HG03175 (cell line): ENCODE results near the gene HEMGN.
"Not testable (repeated sequence)": the region's sequence is repeated elsewhere in the genome, so short reads cannot be mapped to it uniquely, and the experiment has no call there.

ENCODE experiments used
- ATAC-seq: cut with Tn5 transposase; IDR thresholded peaks from one replicate; pipeline ENCODE4 v1.9.1; 2021; ENCODE audit warnings: mild to moderate bottlenecking, moderate library complexity; ENCODE audit not compliant: unreplicated experiment

HEMGN gene, protein sequence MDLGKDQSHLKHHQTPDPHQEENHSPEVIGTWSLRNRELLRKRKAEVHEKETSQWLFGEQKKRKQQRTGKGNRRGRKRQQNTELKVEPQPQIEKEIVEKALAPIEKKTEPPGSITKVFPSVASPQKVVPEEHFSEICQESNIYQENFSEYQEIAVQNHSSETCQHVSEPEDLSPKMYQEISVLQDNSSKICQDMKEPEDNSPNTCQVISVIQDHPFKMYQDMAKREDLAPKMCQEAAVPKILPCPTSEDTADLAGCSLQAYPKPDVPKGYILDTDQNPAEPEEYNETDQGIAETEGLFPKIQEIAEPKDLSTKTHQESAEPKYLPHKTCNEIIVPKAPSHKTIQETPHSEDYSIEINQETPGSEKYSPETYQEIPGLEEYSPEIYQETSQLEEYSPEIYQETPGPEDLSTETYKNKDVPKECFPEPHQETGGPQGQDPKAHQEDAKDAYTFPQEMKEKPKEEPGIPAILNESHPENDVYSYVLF

DNA sequence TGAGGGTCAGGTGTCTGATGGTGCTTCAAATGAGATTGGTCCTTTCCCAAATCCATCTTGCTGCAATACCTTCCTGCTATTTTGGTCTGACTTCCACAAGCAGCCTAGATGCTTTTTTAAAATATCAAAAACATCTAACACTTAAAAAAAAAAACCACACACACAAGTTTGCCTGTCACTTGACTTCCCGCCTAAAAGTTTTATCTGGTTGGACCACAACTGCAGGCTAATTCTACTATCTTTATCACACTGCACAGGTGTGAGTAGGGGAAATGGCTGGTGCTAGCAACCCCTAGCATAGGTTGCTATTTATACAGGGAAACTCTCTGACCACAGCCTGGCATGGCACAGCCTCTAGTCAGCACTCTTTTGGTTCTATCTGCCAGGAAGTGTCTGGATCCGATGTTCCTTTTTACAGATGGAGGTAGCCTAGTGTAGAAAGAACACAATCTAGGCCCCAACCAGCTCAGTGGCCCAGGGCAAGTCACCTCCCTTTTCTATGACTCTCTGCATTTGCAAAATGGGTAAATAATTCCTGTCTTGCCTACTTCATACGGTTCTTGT is at the start of gene HEMGN:
Gene HEMGN, minus strand, starts transcription at position 92 of the 564 bp plus-strand sequence. Its CDS starts 36 bp downstream, at position 56.
- ATAC-seq = peak; percentile 86

- ATAC-seq = no peak
Measured at GRCh38 chr9:97987487-97987886, 49.5 kb upstream of the HEMGN start.

GRCh38 chr9:97985058-97985861 is 47.3 kb upstream of the HEMGN start:
- peak; percentile 10 for ATAC-seq

DNA sequence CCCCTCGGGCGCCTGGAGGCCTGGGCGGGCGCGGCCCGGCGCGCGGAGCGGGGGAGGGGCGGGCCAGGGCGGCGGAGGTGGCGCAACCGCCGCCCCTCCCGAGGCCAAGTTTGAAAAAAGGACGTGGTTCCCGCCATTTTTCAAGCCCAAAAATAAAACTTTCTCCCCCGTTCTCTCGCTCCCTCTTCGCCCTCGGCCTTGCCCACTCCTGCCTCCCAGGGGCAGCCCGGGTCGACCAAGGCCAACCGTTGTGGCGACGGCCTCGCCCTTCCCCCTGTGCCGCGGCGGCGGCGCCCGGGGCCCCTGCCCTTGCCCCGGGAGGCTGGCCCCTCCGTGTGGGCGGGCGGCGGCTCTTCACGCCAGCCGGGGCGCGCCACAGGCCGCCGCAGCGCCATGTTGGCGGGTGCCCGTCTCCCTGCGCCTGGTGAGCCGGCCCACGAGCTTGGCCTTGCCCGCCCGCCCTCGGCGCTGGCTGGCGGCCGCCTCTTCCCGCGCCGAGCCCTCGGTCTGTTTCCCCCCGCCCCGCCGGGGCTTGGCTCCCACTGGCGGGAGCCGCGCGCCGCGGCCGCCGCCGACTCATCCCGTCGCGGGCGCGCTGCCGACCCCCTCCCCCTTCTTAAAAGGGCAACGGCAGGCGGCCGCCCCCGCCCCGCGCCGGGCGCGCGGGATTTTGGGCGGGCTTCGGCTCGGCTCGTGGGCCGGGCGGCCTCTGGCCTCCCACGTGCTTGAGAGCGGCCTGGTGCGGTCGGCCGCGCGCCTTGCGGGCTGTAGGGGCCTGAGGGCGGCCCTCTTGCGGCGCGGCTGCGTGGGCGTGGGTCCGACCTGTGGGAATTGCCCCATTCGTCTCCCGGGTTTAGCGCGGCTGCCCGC is 46.5 kb upstream of the HEMGN start:
- peak; percentile 27 for ATAC-seq

DNA sequence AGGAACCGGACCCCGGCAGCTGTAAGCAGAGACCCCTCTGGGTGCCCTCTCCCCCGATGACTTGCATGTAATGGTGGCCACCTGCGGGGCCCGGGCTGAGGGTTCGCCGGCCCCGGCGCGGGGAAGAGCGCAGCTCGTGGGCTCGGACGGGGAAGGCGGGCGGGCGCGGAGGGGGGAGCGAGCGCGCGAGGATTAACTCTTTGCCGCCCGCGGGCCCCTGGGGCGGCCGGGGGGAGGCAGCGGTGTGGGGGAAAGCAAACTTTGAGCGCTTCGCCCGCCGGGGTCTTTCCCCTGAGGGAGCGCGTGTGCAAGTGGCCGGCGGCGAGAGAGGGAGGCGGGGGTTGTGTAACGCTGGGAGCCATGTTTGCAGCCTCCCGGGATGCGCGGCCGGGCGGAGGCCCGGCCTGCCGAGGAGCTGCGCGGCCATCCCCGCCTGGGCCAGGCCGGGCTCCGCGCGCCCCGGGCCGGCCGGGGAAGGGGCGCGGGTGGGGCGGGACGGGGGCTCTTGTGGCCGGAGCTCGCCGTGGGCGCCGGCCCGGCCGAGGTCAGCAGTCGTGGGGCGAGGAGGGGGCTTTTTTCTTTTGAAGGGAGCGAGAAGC is 45.7 kb upstream of the HEMGN start:
- peak; percentile 16 for ATAC-seq

GRCh38 chr9:97982683-97983588 is 45.0 kb upstream of the HEMGN start, which contains the start of gene ANP32B:
TSS of gene ANP32B (plus strand) at chr9:97983341. CDS start at chr9:97983556, 215 bp downstream.
- ATAC-seq = peak; percentile 71

GRCh38 chr9:97981846-97982682 is 44.1 kb upstream of the HEMGN start:
- ATAC-seq = no peak

DNA sequence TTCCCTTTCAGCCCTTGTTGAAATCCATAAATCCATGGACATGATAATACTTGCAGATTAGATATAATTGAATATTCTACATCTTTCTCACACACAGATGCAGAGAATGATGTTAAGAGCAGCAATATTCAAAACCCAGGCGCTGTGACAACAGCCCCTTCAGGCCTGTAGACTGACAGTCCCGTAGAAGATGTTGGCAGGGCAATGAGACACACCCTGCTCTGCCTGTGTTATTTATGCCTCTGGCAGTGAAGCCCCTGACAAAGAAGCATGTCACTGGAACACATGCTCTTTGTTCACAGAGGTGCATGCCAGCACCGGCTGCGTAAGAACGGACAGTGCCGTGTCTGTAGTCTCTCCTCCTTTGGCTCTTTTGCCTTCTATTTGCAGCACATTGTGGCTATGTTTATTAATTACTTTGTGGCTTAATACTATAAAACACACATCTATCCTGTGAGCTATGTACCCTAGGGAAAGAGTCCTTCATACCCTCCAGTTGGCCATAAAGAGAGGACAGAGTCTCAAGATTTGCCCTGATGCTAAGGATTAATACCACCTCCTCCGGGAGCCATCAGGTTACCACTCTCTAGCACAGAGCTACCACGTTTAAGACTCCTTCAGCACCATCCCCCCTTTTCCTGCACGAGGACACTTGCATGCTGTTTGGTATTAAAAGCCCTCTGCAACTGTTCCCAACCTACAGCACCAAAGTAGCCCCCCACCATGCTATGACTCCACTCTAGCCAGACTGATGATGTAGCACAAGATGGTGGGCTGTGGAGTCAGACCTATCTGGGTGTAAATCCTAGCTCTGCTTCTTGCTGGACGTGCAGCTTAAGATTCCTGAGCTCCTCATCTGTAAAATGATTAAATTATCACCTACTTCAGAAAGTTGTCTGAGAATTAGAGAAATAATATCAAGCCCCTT is 43.2 kb upstream of the HEMGN start:
- no peak for ATAC-seq

DNA sequence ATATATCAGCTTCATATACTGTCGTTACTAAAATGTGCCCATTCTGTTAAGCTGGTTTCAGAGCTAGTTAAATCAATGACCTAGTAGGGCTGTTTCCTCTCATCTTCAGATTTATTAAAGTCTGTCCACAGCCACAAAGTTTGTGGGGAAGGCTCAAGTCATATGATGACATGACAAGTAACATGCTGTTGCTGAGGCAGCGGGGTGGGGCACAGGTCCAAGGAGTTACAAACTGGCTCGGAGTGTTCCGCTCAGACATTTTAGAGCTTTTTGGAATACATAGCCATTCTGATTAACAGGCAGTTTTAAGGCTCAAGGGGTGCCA is 42.5 kb upstream of the HEMGN start:
- ATAC-seq = no peak

DNA sequence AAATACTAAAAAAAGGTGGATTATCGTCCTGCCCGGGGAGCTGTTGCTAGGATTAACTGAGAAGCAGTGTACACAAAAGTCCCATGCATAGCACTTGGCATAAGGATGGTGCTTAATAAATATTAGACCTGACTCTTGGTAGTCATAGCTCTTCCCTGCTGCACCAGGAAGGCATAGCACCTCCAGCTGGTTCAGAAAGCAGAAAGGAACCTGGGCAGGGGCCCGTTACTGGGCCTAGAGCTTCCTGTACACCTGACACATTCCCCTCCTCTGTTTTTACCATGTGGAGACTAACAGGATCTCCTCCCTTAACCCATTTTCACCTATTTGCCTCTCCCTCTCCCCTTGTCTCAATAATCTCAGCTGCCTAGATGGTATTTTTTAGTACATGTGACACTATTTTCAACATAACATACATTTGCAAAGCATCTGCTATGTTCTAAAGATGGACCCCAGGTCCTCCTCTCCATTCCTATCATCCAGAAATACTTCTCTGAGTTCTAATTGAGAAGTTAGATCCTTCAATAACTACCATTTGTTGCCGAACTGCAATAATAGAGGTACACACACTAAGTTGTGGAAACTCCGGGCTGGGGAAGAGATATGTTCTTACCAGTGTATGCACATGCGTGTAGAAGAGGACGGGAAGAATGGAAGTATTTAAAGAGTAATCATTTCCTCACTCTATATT is 42.0 kb upstream of the HEMGN start:
- no peak for ATAC-seq

DNA sequence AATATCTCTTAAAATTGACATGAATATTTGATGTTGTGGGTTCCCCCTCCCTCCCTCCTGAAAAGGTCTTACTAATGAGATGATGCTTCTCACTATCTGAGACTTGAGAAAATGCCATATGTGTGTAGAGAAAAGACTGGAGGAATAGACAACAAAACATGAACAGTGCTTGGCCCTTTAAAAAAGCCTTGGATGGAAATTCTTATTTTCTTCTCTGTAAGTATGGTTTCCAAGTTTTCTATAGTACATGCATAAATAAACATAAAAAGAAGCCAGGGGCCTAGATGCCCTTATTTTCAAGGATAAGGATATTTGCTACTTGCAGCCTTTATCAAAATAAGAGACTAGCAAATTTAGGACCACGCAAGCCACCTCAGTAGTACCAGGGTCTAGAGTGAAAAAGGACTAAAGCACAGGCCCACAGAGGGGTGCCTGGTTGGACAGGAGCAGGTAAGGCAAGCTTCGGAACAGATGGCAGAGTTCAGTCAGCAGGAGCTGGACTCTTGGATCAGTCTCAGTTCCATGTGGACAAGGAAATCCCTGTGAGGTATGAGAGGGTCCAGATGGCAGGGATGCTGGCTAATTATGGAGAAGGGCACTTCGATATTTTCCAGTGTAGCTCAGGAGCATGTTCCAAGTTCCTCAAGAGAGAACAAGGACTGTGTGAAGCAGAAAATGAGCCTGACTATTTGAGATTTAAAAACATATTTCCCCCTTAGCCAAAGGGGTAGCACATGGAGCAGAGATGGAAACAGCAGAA is 40.6 kb upstream of the HEMGN start:
- no peak for ATAC-seq

DNA sequence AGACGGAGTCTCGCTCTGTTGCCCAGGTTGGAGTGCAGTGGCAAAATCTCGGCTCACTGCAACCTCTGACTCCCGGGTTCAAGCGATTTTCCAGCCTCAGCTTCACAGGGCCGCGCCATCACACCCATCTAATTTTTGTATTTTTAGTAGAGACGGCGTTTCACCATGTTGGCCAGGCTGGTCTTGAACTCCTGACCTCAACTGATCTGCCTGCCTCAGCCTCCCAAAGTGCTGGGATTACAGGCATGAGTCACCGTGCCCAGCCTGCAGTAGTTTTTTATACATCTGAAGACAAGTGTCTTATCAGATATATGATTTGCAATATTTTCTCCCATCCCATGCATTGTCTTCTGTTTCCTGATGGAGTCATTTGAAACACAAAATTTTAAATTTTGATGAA is 38.7 kb upstream of the HEMGN start:
- ATAC-seq = not testable (repeated sequence)

GRCh38 chr9:97975376-97975775 is 37.4 kb upstream of the HEMGN start:
- no peak for ATAC-seq

DNA sequence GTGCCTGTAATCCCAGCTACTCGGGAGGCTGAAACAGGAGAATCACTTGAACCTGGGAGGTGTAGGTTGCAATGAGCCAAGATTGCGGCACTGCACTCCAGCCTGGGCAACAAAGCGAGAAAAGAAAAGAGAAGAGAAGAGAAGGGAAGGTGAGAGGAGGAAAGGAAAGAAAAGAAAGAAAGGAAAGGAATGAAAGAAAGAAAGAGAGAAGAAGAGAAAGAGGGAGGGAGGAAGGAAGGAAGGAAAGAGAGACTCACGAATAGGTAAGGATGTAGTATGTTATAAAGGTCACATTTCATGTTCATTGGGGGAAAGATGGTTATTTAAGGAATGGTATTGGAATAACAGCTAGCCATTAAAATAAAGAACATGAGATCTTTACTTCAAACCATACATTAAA is 34.8 kb upstream of the HEMGN start:
- no peak for ATAC-seq

- no peak for ATAC-seq
Measured at GRCh38 chr9:97970165-97970564, 32.2 kb upstream of the HEMGN start.

GRCh38 chr9:97969014-97969413 is 31.0 kb upstream of the HEMGN start:
- ATAC-seq = no peak
